Liver (tissue), 9 donors: ENCODE data around the gene CLEC1B. TPM values are rescaled to one million over a fixed set of nuclear protein-coding genes. Genes with fewer than 3 reads are reported as not detected.

Experiments
- DNase-seq: peaks from one replicate; pipeline ENCODE4 v3.0.0-alpha.2; 2017; ENCODE audit warnings: low spot score
- H3K27ac ChIP-seq, 2 donors: one replicate each; pipeline ENCODE4 v1.7.0; 2013; ENCODE audit warnings: inconsistent platforms in 2 of 2, low read length in 2 of 2, control low read depth in 1 of 2, low read depth in 1 of 2, mild to moderate bottlenecking in 1 of 2
- H3K27me3 ChIP-seq, 4 donors: one replicate each; pipeline versions ENCODE4 v1.6.1 to v1.7.0; 2013; ENCODE audit warnings: low read length in 3 of 4, inconsistent platforms in 1 of 4, mild to moderate bottlenecking in 1 of 4, moderate library complexity in 1 of 4; ENCODE audit not compliant: control insufficient read depth in 4 of 4, insufficient read depth in 4 of 4
- H3K36me3 ChIP-seq, 4 donors: one replicate each; pipeline versions ENCODE4 v1.6.1 to v1.7.0; 2013; ENCODE audit warnings: low read length in 3 of 4, mild to moderate bottlenecking in 3 of 4, low read depth in 1 of 4, moderate library complexity in 1 of 4; ENCODE audit not compliant: control insufficient read depth in 4 of 4, insufficient read depth in 3 of 4
- H3K4me1 ChIP-seq, 4 donors: one replicate each; pipeline versions ENCODE4 v1.6.1 to v1.7.0; 2013; ENCODE audit warnings: low read length in 3 of 4, mild to moderate bottlenecking in 3 of 4, moderate library complexity in 1 of 4; ENCODE audit not compliant: control insufficient read depth in 4 of 4, insufficient read depth in 4 of 4
- H3K4me3 ChIP-seq, 3 donors: one replicate each; pipeline versions ENCODE4 v1.6.1 to v1.7.0; 2013; ENCODE audit warnings: low read length in 3 of 3, control low read depth in 1 of 3, low read depth in 1 of 3, mild to moderate bottlenecking in 1 of 3
- H3K9ac ChIP-seq, 2 donors: one replicate each; pipeline ENCODE4 v1.7.0; 2013; ENCODE audit warnings: low read length in 2 of 2, mild to moderate bottlenecking in 2 of 2, moderate library complexity in 2 of 2, control low read depth in 1 of 2, low read depth in 1 of 2
- H3K9me3 ChIP-seq, 4 donors: one replicate each; pipeline versions ENCODE4 v1.6.1 to v1.7.0; 2013; ENCODE audit warnings: low read length in 3 of 4; ENCODE audit not compliant: control insufficient read depth in 4 of 4
- ATF3 ChIP-seq: IDR thresholded peaks from 2 replicates; pipeline ENCODE4 v1.6.1; 2016; ENCODE audit warnings: antibody characterized with exemption
- EGR1 ChIP-seq, 2 donors: IDR thresholded peaks; 2 replicates each; pipeline ENCODE4 v1.6.1; 2016 to 2018; ENCODE audit warnings: antibody characterized with exemption in 2 of 2, low read depth in 2 of 2
- FOXA1 ChIP-seq: IDR thresholded peaks from 2 replicates; pipeline ENCODE4 v1.6.1; 2016; ENCODE audit warnings: antibody characterized with exemption
- FOXA2 ChIP-seq: IDR thresholded peaks from 2 replicates; pipeline ENCODE4 v1.6.1; 2016; ENCODE audit warnings: antibody characterized with exemption
- GABPA ChIP-seq, 2 donors: IDR thresholded peaks in 1 of 2; conservative IDR thresholded peaks in 1 of 2; 2 replicates each; pipeline ENCODE4 v1.6.1; 2016; ENCODE audit warnings: antibody characterized with exemption in 2 of 2, mild to moderate bottlenecking in 1 of 2, moderate library complexity in 1 of 2
- HNF4A ChIP-seq, 2 donors: conservative IDR thresholded peaks; 2 replicates each; pipeline ENCODE4 v1.6.1; 2016; ENCODE audit warnings: antibody characterized with exemption in 2 of 2, mild to moderate bottlenecking in 2 of 2
- HNF4G ChIP-seq: IDR thresholded peaks from 2 replicates; pipeline ENCODE4 v1.6.1; 2016; ENCODE audit warnings: antibody characterized with exemption
- MAX ChIP-seq: IDR thresholded peaks from 2 replicates; pipeline ENCODE4 v1.6.1; 2016; ENCODE audit warnings: antibody characterized with exemption
- RAD21 ChIP-seq, 2 donors: IDR thresholded peaks; 2 replicates each; pipeline ENCODE4 v1.6.1; 2016; ENCODE audit warnings: antibody characterized with exemption in 2 of 2, mild to moderate bottlenecking in 2 of 2
- RXRA ChIP-seq, 2 donors: IDR thresholded peaks; 2 replicates each; pipeline ENCODE4 v1.6.1; 2017 to 2018; ENCODE audit warnings: antibody characterized with exemption in 2 of 2, mild to moderate bottlenecking in 1 of 2
- TAF1 ChIP-seq: conservative IDR thresholded peaks from 2 replicates; pipeline ENCODE4 v1.6.1; 2016; ENCODE audit warnings: antibody characterized with exemption, mild to moderate bottlenecking
- YY1 ChIP-seq: IDR thresholded peaks from 2 replicates; pipeline ENCODE4 v1.6.1; 2016; ENCODE audit warnings: antibody characterized with exemption, mild to moderate bottlenecking
- ZBTB33 ChIP-seq: IDR thresholded peaks from 2 replicates; pipeline ENCODE4 v1.6.1; 2016; ENCODE audit warnings: antibody characterized with exemption
- WGBS: extraction: QIAGEN DNeasy Blood & Tissue Kit; methylation state at CpG from one replicate; pipeline ENCODE4 v1.1.7; 2013; 5-methylcytosine and 5-hydroxymethylcytosine counted together
- polyA plus RNA-seq, 2 donors: library from polyadenylated mRNA; stranded (reverse) in 1 of 2; unstranded in 1 of 2; fragments of 200-250 nt in 1 of 2; fragments of >200 nt in 1 of 2; fragmentation: Nextera tagmentation in 1 of 2; extraction: Ambion mirVana in 1 of 2; gene quantifications; one replicate each; pipeline versions ENCODE4 v1.2.1 to v1.2.3, GENCODE V29; 2013 to 2015
- total RNA-seq, 2 donors: library from RNA; depleted of rRNA; stranded (reverse); fragments of >200 nt; gene quantifications; one replicate each; pipeline ENCODE4 v1.2.3, GENCODE V29; 2014
- TF ChIP-seq, protein P1 (sequence below): fragments of 150-350 bp; IDR thresholded peaks from 2 replicates; pipeline ENCODE4 v1.5.1; 2017; ENCODE audit warnings: improper control_type of control experiment, low read depth, low read length; ENCODE audit not compliant: missing input control
- TF ChIP-seq, protein P2 (sequence below): IDR thresholded peaks from 2 replicates; pipeline ENCODE4 v1.6.1; 2016; ENCODE audit warnings: antibody characterized with exemption, mild to moderate bottlenecking
- donor health status: healthy.
- donor health status: healthy.
- donor health status: healthy.
- donor health status: healthy.
- donor health status: healthy.

CLEC1B gene
- total and polyA plus RNA-seq, 4 donors = 28.0 to 36.4 (median 31.5) TPM

- WGBS = 77% methylated on average over 5 of the region's 5 CpGs
- Histone ChIP-seq H3K4me1 (no peaks in the 10 kb centered on the region), H3K36me3 (no peaks in the 10 kb centered on the region), H3K4me3 (no peak overlapping the region), H3K9ac (no peak overlapping the region), H3K9me3 (no peaks in the 10 kb centered on the region), H3K27ac (no peak overlapping the region), H3K27me3 (no peaks in the 10 kb centered on the region)
- TF ChIP-seq MAX (no peak), FOXA2 (no peak)
- DNase-seq = no peak
Measured at GRCh38 chr12:9951026-9951675, 47.8 kb downstream of the CLEC1B start.

GRCh38 chr12:9948606-9949296, 50.2 kb downstream of the CLEC1B start:
- no peak for DNase-seq
- TF ChIP-seq ATF3 = no peak
- TF ChIP-seq, protein P1, sequence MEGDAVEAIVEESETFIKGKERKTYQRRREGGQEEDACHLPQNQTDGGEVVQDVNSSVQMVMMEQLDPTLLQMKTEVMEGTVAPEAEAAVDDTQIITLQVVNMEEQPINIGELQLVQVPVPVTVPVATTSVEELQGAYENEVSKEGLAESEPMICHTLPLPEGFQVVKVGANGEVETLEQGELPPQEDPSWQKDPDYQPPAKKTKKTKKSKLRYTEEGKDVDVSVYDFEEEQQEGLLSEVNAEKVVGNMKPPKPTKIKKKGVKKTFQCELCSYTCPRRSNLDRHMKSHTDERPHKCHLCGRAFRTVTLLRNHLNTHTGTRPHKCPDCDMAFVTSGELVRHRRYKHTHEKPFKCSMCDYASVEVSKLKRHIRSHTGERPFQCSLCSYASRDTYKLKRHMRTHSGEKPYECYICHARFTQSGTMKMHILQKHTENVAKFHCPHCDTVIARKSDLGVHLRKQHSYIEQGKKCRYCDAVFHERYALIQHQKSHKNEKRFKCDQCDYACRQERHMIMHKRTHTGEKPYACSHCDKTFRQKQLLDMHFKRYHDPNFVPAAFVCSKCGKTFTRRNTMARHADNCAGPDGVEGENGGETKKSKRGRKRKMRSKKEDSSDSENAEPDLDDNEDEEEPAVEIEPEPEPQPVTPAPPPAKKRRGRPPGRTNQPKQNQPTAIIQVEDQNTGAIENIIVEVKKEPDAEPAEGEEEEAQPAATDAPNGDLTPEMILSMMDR = no peak
- TF ChIP-seq YY1 = no peak
- TF ChIP-seq GABPA (IDR thresholded peaks at IDR 0.05 in 1 of 2, conservative IDR thresholded peaks at IDR 0.05 in 1 of 2) = no peak
- no peak for TF ChIP-seq FOXA1
- TF ChIP-seq EGR1 (IDR thresholded peaks at IDR 0.05; ENCODE audit: low read depth in 2 of 2) = no peak
- no peak for TF ChIP-seq RAD21 (IDR thresholded peaks at IDR 0.05)
- TF ChIP-seq ZBTB33 = no peak
- H3K9ac ChIP-seq = no peak overlapping the region
- no peak overlapping the region for H3K4me3 ChIP-seq
- no peaks in the 10 kb centered on the region for H3K36me3 ChIP-seq
- no peaks in the 10 kb centered on the region for H3K4me1 ChIP-seq
- no peaks in the 10 kb centered on the region for H3K9me3 ChIP-seq
- H3K27ac ChIP-seq = no peak overlapping the region
- no peaks in the 10 kb centered on the region for H3K27me3 ChIP-seq
- WGBS = 74% methylated on average over 3 of the region's 3 CpGs

GRCh38 chr12:9947674-9948073, 51.2 kb downstream of the CLEC1B start:
- DNase-seq = no peak
- H3K27ac ChIP-seq = no peak overlapping the region
- no peak overlapping the region for H3K4me3 ChIP-seq
- H3K4me1 ChIP-seq = no peaks in the 10 kb centered on the region
- H3K27me3 ChIP-seq = peaks cover 0 to 6% (median 0%) of the 10 kb centered on the region in 4 donors
- H3K9me3 ChIP-seq = no peaks in the 10 kb centered on the region
- H3K9ac ChIP-seq = no peak overlapping the region
- 78% methylated on average over 3 of the region's 3 CpGs for WGBS
- no peaks in the 10 kb centered on the region for H3K36me3 ChIP-seq
- TF ChIP-seq HNF4A (conservative IDR thresholded peaks at IDR 0.05) (no peak), HNF4G (no peak), FOXA2 (no peak), ATF3 (no peak), RAD21 (IDR thresholded peaks at IDR 0.05) (no peak), GABPA (IDR thresholded peaks at IDR 0.05 in 1 of 2, conservative IDR thresholded peaks at IDR 0.05 in 1 of 2) (no peak), TAF1 (no peak), FOXA1 (no peak), YY1 (no peak), RXRA (IDR thresholded peaks at IDR 0.05) (no peak)
- TF ChIP-seq, protein P1 = no peak
- TF ChIP-seq, protein P2, sequence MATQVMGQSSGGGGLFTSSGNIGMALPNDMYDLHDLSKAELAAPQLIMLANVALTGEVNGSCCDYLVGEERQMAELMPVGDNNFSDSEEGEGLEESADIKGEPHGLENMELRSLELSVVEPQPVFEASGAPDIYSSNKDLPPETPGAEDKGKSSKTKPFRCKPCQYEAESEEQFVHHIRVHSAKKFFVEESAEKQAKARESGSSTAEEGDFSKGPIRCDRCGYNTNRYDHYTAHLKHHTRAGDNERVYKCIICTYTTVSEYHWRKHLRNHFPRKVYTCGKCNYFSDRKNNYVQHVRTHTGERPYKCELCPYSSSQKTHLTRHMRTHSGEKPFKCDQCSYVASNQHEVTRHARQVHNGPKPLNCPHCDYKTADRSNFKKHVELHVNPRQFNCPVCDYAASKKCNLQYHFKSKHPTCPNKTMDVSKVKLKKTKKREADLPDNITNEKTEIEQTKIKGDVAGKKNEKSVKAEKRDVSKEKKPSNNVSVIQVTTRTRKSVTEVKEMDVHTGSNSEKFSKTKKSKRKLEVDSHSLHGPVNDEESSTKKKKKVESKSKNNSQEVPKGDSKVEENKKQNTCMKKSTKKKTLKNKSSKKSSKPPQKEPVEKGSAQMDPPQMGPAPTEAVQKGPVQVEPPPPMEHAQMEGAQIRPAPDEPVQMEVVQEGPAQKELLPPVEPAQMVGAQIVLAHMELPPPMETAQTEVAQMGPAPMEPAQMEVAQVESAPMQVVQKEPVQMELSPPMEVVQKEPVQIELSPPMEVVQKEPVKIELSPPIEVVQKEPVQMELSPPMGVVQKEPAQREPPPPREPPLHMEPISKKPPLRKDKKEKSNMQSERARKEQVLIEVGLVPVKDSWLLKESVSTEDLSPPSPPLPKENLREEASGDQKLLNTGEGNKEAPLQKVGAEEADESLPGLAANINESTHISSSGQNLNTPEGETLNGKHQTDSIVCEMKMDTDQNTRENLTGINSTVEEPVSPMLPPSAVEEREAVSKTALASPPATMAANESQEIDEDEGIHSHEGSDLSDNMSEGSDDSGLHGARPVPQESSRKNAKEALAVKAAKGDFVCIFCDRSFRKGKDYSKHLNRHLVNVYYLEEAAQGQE = no peak
